H1 (cell line): ENCODE data around the gene RAB44. TPM values are rescaled to one million over a fixed set of nuclear protein-coding genes. Genes with fewer than 3 reads are reported as not detected.

Experiments
- CTCF ChIA-PET: fragments of 300-600 bp; sonication (Branson Sonifier 250); formaldehyde crosslinking; loops from one replicate; lab custom pipeline; 2021; ENCODE audit not compliant: partially characterized antibody; lab: Charles Lee
- POLR2A ChIA-PET: fragments of 300-600 bp; sonication (Branson Sonifier 250); formaldehyde crosslinking; loops from one replicate; lab custom pipeline; 2021; ENCODE audit warnings: inconsistent platforms; ENCODE audit not compliant: partially characterized antibody; lab: Charles Lee
- DNase-seq, 2 experiments: peaks; one replicate each; pipeline versions ENCODE4 v3.0.0 to v3.0.0-alpha.2; 2010 to 2022; ENCODE audit warnings: low spot score in 2 of 2, low read depth in 1 of 2, mixed read lengths in 1 of 2
- FAIRE-seq: peaks from 2 replicates; lab custom pipeline; 2011; peaks lifted over from hg19 to GRCh38; lab: Jason Lieb, UNC
- H2AFZ ChIP-seq: 2 replicates; pipeline ENCODE4 v1.8.1; 2012; ENCODE audit warnings: low read length, inconsistent platforms
- H2AK5ac ChIP-seq: 2 replicates; pipeline ENCODE4 v1.6.1; 2013; ENCODE audit warnings: low read depth, low read length
- H2BK120ac ChIP-seq: replicated peaks from 2 replicates; pipeline ENCODE3; 2013; ENCODE audit warnings: low read depth, low read length, inconsistent platforms
- H2BK12ac ChIP-seq: 2 replicates; pipeline ENCODE4 v1.6.1; 2013; ENCODE audit warnings: low read depth, low read length
- H2BK15ac ChIP-seq: 2 replicates; pipeline ENCODE4 v1.6.1; 2013; ENCODE audit warnings: low read length
- H2BK20ac ChIP-seq: 2 replicates; pipeline ENCODE4 v1.6.1; 2013; ENCODE audit warnings: low read length
- H2BK5ac ChIP-seq: 2 replicates; pipeline ENCODE4 v1.6.1; 2013; ENCODE audit warnings: low read depth, low read length
- H3K14ac ChIP-seq: 2 replicates; pipeline ENCODE4 v1.6.1; 2013; ENCODE audit warnings: inconsistent platforms; ENCODE audit not compliant: insufficient read length
- H3K18ac ChIP-seq: 2 replicates; pipeline ENCODE4 v1.6.1; 2013; ENCODE audit warnings: low read length; ENCODE audit errors: extremely low read depth
- H3K23ac ChIP-seq: 2 replicates; pipeline ENCODE4 v1.6.1; 2013; ENCODE audit warnings: inconsistent platforms; ENCODE audit not compliant: insufficient read length
- H3K23me2 ChIP-seq: 2 replicates; pipeline ENCODE4 v1.6.1; 2013; ENCODE audit warnings: low read depth, low read length
- H3K27ac ChIP-seq: 2 replicates; pipeline ENCODE4 v1.6.1; 2011; ENCODE audit warnings: low read depth, low read length, inconsistent platforms
- H3K27me3 ChIP-seq, 4 experiments: replicated peaks in 1 of 4; 1 replicate in 1 of 4; 2 replicates in 3 of 4; pipeline versions ENCODE4 v1.6.1 to v1.8.1; 2011 to 2013; ENCODE audit warnings: low read length in 3 of 4, mild to moderate bottlenecking in 3 of 4, inconsistent platforms in 2 of 4, mixed read lengths in 2 of 4, moderate library complexity in 1 of 4; ENCODE audit not compliant: control insufficient read depth in 3 of 4, insufficient read depth in 3 of 4; ENCODE audit errors: extremely low read depth in 1 of 4
- H3K36me3 ChIP-seq, 4 experiments: 2 replicates each; pipeline versions ENCODE4 v1.6.1 to v1.8.1; 2011 to 2013; ENCODE audit warnings: mild to moderate bottlenecking in 4 of 4, low read length in 3 of 4, moderate library complexity in 2 of 4, control low read depth in 1 of 4, inconsistent platforms in 1 of 4; ENCODE audit not compliant: insufficient read depth in 4 of 4, control insufficient read depth in 2 of 4
- H3K4ac ChIP-seq: replicated peaks from 2 replicates; pipeline ENCODE3; 2013; ENCODE audit warnings: low read length, low read depth, mixed read lengths, inconsistent platforms; ENCODE audit not compliant: insufficient read length
- H3K4me1 ChIP-seq, 4 experiments: replicated peaks in 1 of 4; 1 replicate in 1 of 4; 2 replicates in 3 of 4; pipeline versions ENCODE4 v1.6.1 to v1.8.1; 2011 to 2013; ENCODE audit warnings: low read length in 3 of 4, inconsistent platforms in 2 of 4, mixed read lengths in 1 of 4; ENCODE audit not compliant: insufficient read depth in 4 of 4, control insufficient read depth in 3 of 4
- H3K4me2 ChIP-seq, 2 experiments: 2 replicates each; pipeline versions ENCODE4 v1.6.1 to v1.8.1; 2011 to 2013; ENCODE audit warnings: low read depth in 2 of 2, low read length in 2 of 2, control low read depth in 1 of 2, inconsistent platforms in 1 of 2, mild to moderate bottlenecking in 1 of 2; ENCODE audit not compliant: insufficient read depth in 1 of 2
- H3K4me3 ChIP-seq, 4 experiments: fragments of 200-600, 300-600 bp in 1 of 4; sonication (generic), shearing (Covaris generic), sonication (Bioruptor Twin) in 1 of 4; 2 replicates each; pipeline versions ENCODE4 v1.5.1 to v1.8.1; 2011 to 2016; ENCODE audit warnings: low read length in 4 of 4, low read depth in 3 of 4, control low read depth in 2 of 4, inconsistent platforms in 2 of 4, mild to moderate bottlenecking in 2 of 4, mixed read lengths in 1 of 4, moderate library complexity in 1 of 4; ENCODE audit not compliant: insufficient read depth in 2 of 4; ENCODE audit errors: extremely low read depth in 1 of 4
- H3K56ac ChIP-seq: replicated peaks from 2 replicates; pipeline ENCODE3; 2013; ENCODE audit warnings: low read depth, mild to moderate bottlenecking, mixed read lengths, low read length, inconsistent platforms; ENCODE audit not compliant: insufficient read length
- H3K79me1 ChIP-seq: 2 replicates; pipeline ENCODE4 v1.6.1; 2013; ENCODE audit warnings: low read depth, low read length, control low read depth
- H3K79me2 ChIP-seq, 2 experiments: 2 replicates each; pipeline versions ENCODE4 v1.6.1 to v1.8.1; 2012 to 2013; ENCODE audit warnings: low read length in 2 of 2, mild to moderate bottlenecking in 2 of 2, inconsistent platforms in 1 of 2; ENCODE audit not compliant: insufficient read depth in 2 of 2, control insufficient read depth in 1 of 2
- H3K9ac ChIP-seq, 4 experiments: replicated peaks in 1 of 4; 1 replicate in 1 of 4; 2 replicates in 3 of 4; pipeline versions ENCODE4 v1.6.1 to v1.8.1; 2011 to 2013; ENCODE audit warnings: low read depth in 3 of 4, low read length in 3 of 4, control low read depth in 2 of 4, mild to moderate bottlenecking in 2 of 4, moderate library complexity in 2 of 4, inconsistent platforms in 1 of 4; ENCODE audit errors: extremely low read depth in 1 of 4
- H3K9me3 ChIP-seq, 2 experiments: 2 replicates each; pipeline versions ENCODE4 v1.6.1 to v1.8.1; 2012 to 2013; ENCODE audit warnings: mild to moderate bottlenecking in 2 of 2, moderate library complexity in 2 of 2, control low read depth in 1 of 2, inconsistent platforms in 1 of 2, low read depth in 1 of 2, low read length in 1 of 2, mixed read lengths in 1 of 2; ENCODE audit not compliant: insufficient read depth in 2 of 2
- H4K20me1 ChIP-seq, 2 experiments: replicated peaks in 1 of 2; 2 replicates each; pipeline versions ENCODE3 to v1.8.1; 2011 to 2013; ENCODE audit warnings: inconsistent platforms in 2 of 2, low read length in 2 of 2, mild to moderate bottlenecking in 1 of 2; ENCODE audit not compliant: insufficient read depth in 2 of 2, control insufficient read depth in 1 of 2
- H4K5ac ChIP-seq: 2 replicates; pipeline ENCODE4 v1.6.1; 2013; ENCODE audit warnings: low read length, low read depth, mixed read lengths, inconsistent platforms; ENCODE audit not compliant: insufficient read length
- H4K8ac ChIP-seq: 2 replicates; pipeline ENCODE4 v1.8.0; 2013; ENCODE audit warnings: mild to moderate bottlenecking, moderate library complexity, low read length, inconsistent platforms; ENCODE audit not compliant: insufficient read depth; ENCODE audit errors: extremely low read depth
- H4K91ac ChIP-seq: replicated peaks from 2 replicates; pipeline ENCODE3; 2013; ENCODE audit warnings: low read length, mixed read lengths, inconsistent platforms; ENCODE audit not compliant: insufficient read length
- WGBS, 2 experiments: shearing (Covaris generic) in 1 of 2; methylation state at CpG; one replicate each; pipeline versions ENCODE4 v1.1.6 to v1.1.7; 2013 to 2015; ENCODE audit warnings: low lambda C conversion rate in 2 of 2, mixed read lengths in 2 of 2, inconsistent platforms in 1 of 2, low coverage in 1 of 2, missing lambda C conversion rate in 1 of 2; ENCODE audit not compliant: insufficient replicate concordance in 2 of 2, insufficient coverage in 1 of 2, insufficient read length in 1 of 2; ENCODE audit errors: extremely low coverage in 1 of 2, missing lambda C conversion rate in 1 of 2; 5-methylcytosine and 5-hydroxymethylcytosine counted together
- polyA plus RNA-seq, 7 experiments: library from polyadenylated mRNA; depleted of rRNA in 3 of 7; stranded (reverse) in 5 of 7; unstranded in 2 of 7; fragments of >200 nt in 5 of 7; fragments of 200-250 nt in 2 of 7; gene quantifications; 1 replicate in 5 of 7; 2 replicates in 1 of 7; 4 replicates in 1 of 7; pipeline versions ENCODE4 v1.2.1 to v1.2.3, GENCODE V29; 2011 to 2013; ENCODE audit warnings: missing spikeins in 2 of 7, mixed read lengths in 2 of 7
- total RNA-seq: library from RNA; stranded (reverse); fragmentation: NEBNext Ultra II Directional; extraction: Animal tissue kit (Norgen Biotek cat#: 25700); gene quantifications from 2 replicates; pipeline ENCODE4 v1.2.1, GENCODE V29; 2021

Gene RAB44
- total and polyA plus RNA-seq, 2 of the 8 experiments (the other 6 are each of a cell fraction or from before 2014, with no cell fraction given), result 0.02 TPM; not detected in 1

- FAIRE-seq, result no peak
- no peaks in the 10 kb centered on the region for H3K23me2 ChIP-seq
- H2AFZ ChIP-seq, result no peak overlapping the region
- H3K4me3 ChIP-seq, result no peak overlapping the region
- no peaks in the 10 kb centered on the region for H3K36me3 ChIP-seq
- no peak overlapping the region for H3K56ac ChIP-seq
- no peak overlapping the region for H4K8ac ChIP-seq
- H4K91ac ChIP-seq, result no peak overlapping the region
- no peak overlapping the region for H3K9ac ChIP-seq
- H2AK5ac ChIP-seq, result no peak overlapping the region
- POLR2A ChIA-PET, result interaction anchor here (1.1 to 1.5 kb wide), 3 partner anchors 9 to 52 kb away, joined by 3 to 5 read pairs (median 3); partner anchors contain the start of gene CDKN1A
- no peak overlapping the region for H3K4ac ChIP-seq
- peaks cover 0 to 4% (median 2%) of the 10 kb centered on the region in 4 experiments; a peak in 3 of 7 replicates for H3K4me1 ChIP-seq
- CTCF ChIA-PET, result interaction anchor here (0.6 to 3.1 kb wide), 4 partner anchors 16 to 50 kb away, joined by 3 to 9 read pairs (median 5); no protein-coding TSS in a partner anchor
- DNase-seq, result no peak
- H3K9me3 ChIP-seq, result no peaks in the 10 kb centered on the region
- H3K79me1 ChIP-seq, result no peaks in the 10 kb centered on the region
- H4K20me1 ChIP-seq, result no peaks in the 10 kb centered on the region
- H3K27ac ChIP-seq, result no peak overlapping the region
- no peak overlapping the region for H4K5ac ChIP-seq
- no peak overlapping the region; the same call in 1 of the 2 replicates for H2BK12ac ChIP-seq
- no peak overlapping the region for H2BK15ac ChIP-seq
- no peak overlapping the region for H2BK5ac ChIP-seq
- WGBS, 2 experiments, result 85% methylated on average over 2 of the region's 2 CpGs; no CpG with 5 or more reads in 1 of the 2 experiments
- no peak overlapping the region for H3K14ac ChIP-seq
- no peak overlapping the region for H3K23ac ChIP-seq
- no peak overlapping the region for H3K18ac ChIP-seq
- no peaks in the 10 kb centered on the region for H3K79me2 ChIP-seq
- H3K27me3 ChIP-seq, result no peaks in the 10 kb centered on the region
- no peak overlapping the region for H2BK120ac ChIP-seq
- H2BK20ac ChIP-seq, result no peak overlapping the region
- H3K4me2 ChIP-seq, result no peak overlapping the region
Measured at GRCh38 chr6:36650848-36651478, 46.7 kb upstream of the RAB44 start.
